Keratinocyte (primary cell): ENCODE results near the gene GSTT4. TPM values are rescaled to one million over a fixed set of nuclear protein-coding genes. Genes with fewer than 3 reads are reported as not detected.

Experiments
- DNase-seq: peaks from one replicate; pipeline ENCODE4 v3.0.0-alpha.2; 2011; ENCODE audit warnings: low read depth, missing footprints, low spot score
- FAIRE-seq: peaks from 2 replicates; lab custom pipeline; 2011; peaks lifted over from hg19 to GRCh38; lab: Jason Lieb, UNC
- H2AFZ ChIP-seq: 2 replicates; pipeline ENCODE4 v1.6.0; 2012; ENCODE audit warnings: low read length, control low read depth, inconsistent platforms; ENCODE audit not compliant: control insufficient read depth
- H3K27ac ChIP-seq: 2 replicates; pipeline ENCODE4 v1.5.1; 2011; ENCODE audit warnings: low read length; ENCODE audit not compliant: control insufficient read depth, insufficient read depth
- H3K27me3 ChIP-seq: 3 replicates; pipeline ENCODE4 v1.6.0; 2011; ENCODE audit warnings: low read length; ENCODE audit not compliant: control insufficient read depth, insufficient read depth; ENCODE audit errors: extremely low read depth
- H3K36me3 ChIP-seq, 2 experiments: 2 replicates in 1 of 2; 3 replicates in 1 of 2; pipeline ENCODE4 v1.5.1; 2011; ENCODE audit warnings: low read length in 2 of 2, mild to moderate bottlenecking in 1 of 2; ENCODE audit not compliant: control insufficient read depth in 2 of 2, insufficient read depth in 2 of 2; ENCODE audit errors: extremely low read depth in 1 of 2
- H3K4me1 ChIP-seq: 3 replicates; pipeline ENCODE4 v1.5.1; 2011; ENCODE audit warnings: low read length; ENCODE audit not compliant: control insufficient read depth, insufficient read depth; ENCODE audit errors: extremely low read depth
- H3K4me2 ChIP-seq: 3 replicates; pipeline ENCODE4 v1.6.0; 2011; ENCODE audit warnings: low read depth, low read length; ENCODE audit not compliant: control insufficient read depth, insufficient read depth; ENCODE audit errors: extremely low read depth
- H3K4me3 ChIP-seq, 3 experiments: fragments of 200-600 bp in 1 of 3; sonication (generic) in 1 of 3; 2 replicates in 2 of 3; 3 replicates in 1 of 3; pipeline ENCODE4 v1.5.1; 2011 to 2016; ENCODE audit warnings: low read length in 3 of 3, mild to moderate bottlenecking in 3 of 3, control low read depth in 2 of 3, inconsistent platforms in 1 of 3, low read depth in 1 of 3, mixed read lengths in 1 of 3, mixed run types in 1 of 3, moderate library complexity in 1 of 3; ENCODE audit not compliant: control insufficient read depth in 2 of 3, insufficient read depth in 2 of 3; ENCODE audit errors: extremely low read depth in 1 of 3
- H3K79me2 ChIP-seq: 2 replicates; pipeline ENCODE4 v1.6.0; 2012; ENCODE audit warnings: low read length; ENCODE audit not compliant: control insufficient read depth, insufficient read depth
- H3K9ac ChIP-seq: 3 replicates; pipeline ENCODE4 v1.6.0; 2011; ENCODE audit warnings: low read length; ENCODE audit not compliant: control insufficient read depth, insufficient read depth; ENCODE audit errors: extremely low read depth
- H3K9me1 ChIP-seq: 3 replicates; pipeline ENCODE4 v1.6.0; 2011; ENCODE audit warnings: low read length; ENCODE audit not compliant: control insufficient read depth, insufficient read depth; ENCODE audit errors: extremely low read depth
- H3K9me3 ChIP-seq: 2 replicates; pipeline ENCODE4 v1.5.1; 2012; ENCODE audit warnings: low read depth, low read length; ENCODE audit not compliant: control insufficient read depth
- H4K20me1 ChIP-seq: 3 replicates; pipeline ENCODE4 v1.6.0; 2011; ENCODE audit warnings: low read length; ENCODE audit not compliant: control insufficient read depth, insufficient read depth; ENCODE audit errors: extremely low read depth
- EZH2 ChIP-seq: IDR thresholded peaks from one replicate; pipeline ENCODE4 v1.6.1; 2012; ENCODE audit warnings: inconsistent platforms, mild to moderate bottlenecking, low read length, moderate library complexity
- dilution Hi-C: fragments of 300-500 bp; cut with MboI; formaldehyde crosslinking; loops from one replicate; pipeline ENCODE4 v1.7.0; 2020; ENCODE audit warnings: low sequenced_read_pairs; ENCODE audit not compliant: extremely low pct_ligation_motif_present
- polyA plus RNA-seq, 5 experiments: library from polyadenylated mRNA; depleted of rRNA in 3 of 5; stranded (reverse) in 3 of 5; stranded (forward) in 1 of 5; unstranded in 1 of 5; fragments of >200 nt; gene quantifications; 1 replicate in 1 of 5; 2 replicates in 3 of 5; 3 replicates in 1 of 5; pipeline versions ENCODE4 v1.2.1 to v1.2.3, GENCODE V29; 2011 to 2012; ENCODE audit warnings: missing spikeins in 2 of 5, low read depth in 1 of 5, low replicate concordance in 1 of 5
- TF ChIP-seq, protein P1 (sequence below), 3 experiments: IDR thresholded peaks in 1 of 3; conservative IDR thresholded peaks in 1 of 3; optimal IDR thresholded peaks in 1 of 3; 2 replicates in 2 of 3; 3 replicates in 1 of 3; pipeline versions ENCODE3 to v1.5.1; 2011; ENCODE audit warnings: low read length in 3 of 3, mild to moderate bottlenecking in 3 of 3, moderate library complexity in 2 of 3, control low read depth in 1 of 3, inconsistent platforms in 1 of 3; ENCODE audit not compliant: insufficient read depth in 2 of 3; ENCODE audit errors: extremely low read depth in 1 of 3

Gene GSTT4
- polyA plus RNA-seq, 1 donor (not counting 4 experiments of a cell fraction or from before 2014, with no cell fraction given), result not detected

DNA sequence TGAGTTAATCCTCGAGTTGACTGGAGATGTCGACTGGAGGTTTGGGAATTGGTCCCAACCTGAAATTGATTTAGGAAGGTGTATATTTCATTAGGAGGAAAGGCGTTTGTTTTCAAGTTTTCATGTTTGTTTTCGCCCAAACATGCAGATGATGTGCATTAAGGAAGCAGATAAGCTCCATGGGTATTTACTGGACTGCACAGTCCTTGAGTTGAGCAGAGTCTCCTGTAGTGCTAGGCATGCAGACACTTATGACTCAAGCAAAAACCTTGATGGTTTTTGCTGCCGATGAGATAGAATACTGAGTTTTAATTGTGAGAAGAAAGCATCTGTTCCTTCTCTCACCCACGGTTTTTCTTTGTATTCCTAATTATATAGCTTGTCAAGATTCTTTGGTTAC is 33.8 kb upstream of the GSTT4 start:
- H3K36me3 ChIP-seq, result peaks cover 5 to 38% of the 10 kb centered on the region in 2 experiments
- dilution Hi-C loops, result no loop called here

DNA sequence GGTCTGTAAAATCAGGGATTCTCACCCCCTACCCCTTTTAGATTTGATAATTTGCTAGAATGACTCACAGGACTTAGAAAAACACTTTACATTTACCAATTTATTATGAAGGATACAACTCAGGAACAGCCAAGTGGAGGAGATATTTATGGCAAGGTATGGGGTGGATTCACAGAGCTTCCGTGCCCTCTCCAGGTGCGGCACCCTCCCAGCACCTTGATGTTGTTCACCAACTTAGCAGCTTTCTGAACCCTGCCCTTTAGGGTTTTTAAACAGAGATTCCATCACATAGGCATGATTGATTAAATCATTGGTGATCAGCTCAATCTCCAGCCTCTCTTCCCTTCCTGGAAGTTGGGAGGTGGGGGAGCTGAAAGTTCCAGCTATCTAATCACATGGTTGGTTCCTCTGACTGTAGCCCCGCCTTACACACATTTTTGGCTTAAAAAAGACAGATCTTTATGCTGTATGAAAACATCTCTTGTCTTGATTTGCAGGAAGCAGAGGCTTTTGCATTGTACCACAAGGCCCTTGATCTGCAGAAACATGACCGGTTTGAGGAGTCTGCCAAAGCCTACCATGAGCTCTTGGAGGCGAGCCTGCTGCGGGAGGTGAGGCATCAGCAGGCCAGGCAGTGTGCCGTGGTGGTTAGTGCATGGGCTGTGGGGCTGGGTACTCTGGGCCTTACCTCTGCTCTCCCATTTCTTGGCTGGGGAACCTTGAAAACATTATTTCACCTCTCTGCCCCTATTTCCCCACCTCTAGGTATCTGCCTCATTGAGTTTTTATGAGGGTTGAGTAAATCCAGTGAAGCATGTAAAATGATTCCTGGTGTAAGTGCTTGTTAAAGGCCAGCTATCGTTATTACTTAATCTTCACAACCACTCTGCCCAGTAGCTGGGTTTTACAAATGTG is 32.9 kb upstream of the GSTT4 start:
- peaks cover 16% of the 10 kb centered on the region for H3K4me1 ChIP-seq
- peaks cover 1 to 31% of the 10 kb centered on the region in 2 experiments for H3K36me3 ChIP-seq
- H3K27me3 ChIP-seq, result no peaks in the 10 kb centered on the region
- FAIRE-seq, result peak; percentile 26
- H3K9ac ChIP-seq, result no peak overlapping the region
- dilution Hi-C loops, result no loop called here
- no peak for TF ChIP-seq EZH2
- TF ChIP-seq, protein P1, sequence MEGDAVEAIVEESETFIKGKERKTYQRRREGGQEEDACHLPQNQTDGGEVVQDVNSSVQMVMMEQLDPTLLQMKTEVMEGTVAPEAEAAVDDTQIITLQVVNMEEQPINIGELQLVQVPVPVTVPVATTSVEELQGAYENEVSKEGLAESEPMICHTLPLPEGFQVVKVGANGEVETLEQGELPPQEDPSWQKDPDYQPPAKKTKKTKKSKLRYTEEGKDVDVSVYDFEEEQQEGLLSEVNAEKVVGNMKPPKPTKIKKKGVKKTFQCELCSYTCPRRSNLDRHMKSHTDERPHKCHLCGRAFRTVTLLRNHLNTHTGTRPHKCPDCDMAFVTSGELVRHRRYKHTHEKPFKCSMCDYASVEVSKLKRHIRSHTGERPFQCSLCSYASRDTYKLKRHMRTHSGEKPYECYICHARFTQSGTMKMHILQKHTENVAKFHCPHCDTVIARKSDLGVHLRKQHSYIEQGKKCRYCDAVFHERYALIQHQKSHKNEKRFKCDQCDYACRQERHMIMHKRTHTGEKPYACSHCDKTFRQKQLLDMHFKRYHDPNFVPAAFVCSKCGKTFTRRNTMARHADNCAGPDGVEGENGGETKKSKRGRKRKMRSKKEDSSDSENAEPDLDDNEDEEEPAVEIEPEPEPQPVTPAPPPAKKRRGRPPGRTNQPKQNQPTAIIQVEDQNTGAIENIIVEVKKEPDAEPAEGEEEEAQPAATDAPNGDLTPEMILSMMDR (optimal IDR thresholded peaks at IDR 0.05 in 1 of 3, IDR thresholded peaks at IDR 0.05 in 1 of 3, conservative IDR thresholded peaks at IDR 0.05 in 1 of 3; ENCODE audit: extremely low read depth in 1 of 3, insufficient read depth in 2 of 3, low read length in 3 of 3), result no peak
- H3K4me3 ChIP-seq, result no peak overlapping the region
- H3K27ac ChIP-seq, result no peak overlapping the region
- peaks cover 11% of the 10 kb centered on the region for H3K79me2 ChIP-seq
- H3K9me3 ChIP-seq, result no peaks in the 10 kb centered on the region
- no peak overlapping the region for H3K4me2 ChIP-seq
- DNase-seq, result no peak
- peaks cover 5% of the 10 kb centered on the region for H3K9me1 ChIP-seq
- no peak overlapping the region for H2AFZ ChIP-seq
- no peaks in the 10 kb centered on the region for H4K20me1 ChIP-seq

More for the DNA sequence above, 33.8 kb upstream of the GSTT4 start:
- no peak for TF ChIP-seq EZH2
- TF ChIP-seq, protein P1 (optimal IDR thresholded peaks at IDR 0.05 in 1 of 3, IDR thresholded peaks at IDR 0.05 in 1 of 3, conservative IDR thresholded peaks at IDR 0.05 in 1 of 3; ENCODE audit: extremely low read depth in 1 of 3, insufficient read depth in 2 of 3, low read length in 3 of 3), result no peak
- no peak overlapping the region for H3K27ac ChIP-seq
- peak; percentile 55 for FAIRE-seq
- H3K4me1 ChIP-seq, result peaks cover 16% of the 10 kb centered on the region
- H3K4me2 ChIP-seq, result no peak overlapping the region
- peaks cover 5% of the 10 kb centered on the region for H3K9me1 ChIP-seq
- H2AFZ ChIP-seq, result no peak overlapping the region
- no peaks in the 10 kb centered on the region for H4K20me1 ChIP-seq
- no peak for DNase-seq
- H3K4me3 ChIP-seq, result no peak overlapping the region
- H3K79me2 ChIP-seq, result peaks cover 2% of the 10 kb centered on the region
- H3K9ac ChIP-seq, result no peak overlapping the region
- no peaks in the 10 kb centered on the region for H3K9me3 ChIP-seq
- no peaks in the 10 kb centered on the region for H3K27me3 ChIP-seq
